ENCODE measurements around the gene CYFIP2. TPM values are rescaled to one million over a fixed set of nuclear protein-coding genes. Genes with fewer than 3 reads are reported as not detected.

The CYFIP2 gene
- total RNA-seq, 1 experiment from 2014 or later = 95.3 TPM

DNA sequence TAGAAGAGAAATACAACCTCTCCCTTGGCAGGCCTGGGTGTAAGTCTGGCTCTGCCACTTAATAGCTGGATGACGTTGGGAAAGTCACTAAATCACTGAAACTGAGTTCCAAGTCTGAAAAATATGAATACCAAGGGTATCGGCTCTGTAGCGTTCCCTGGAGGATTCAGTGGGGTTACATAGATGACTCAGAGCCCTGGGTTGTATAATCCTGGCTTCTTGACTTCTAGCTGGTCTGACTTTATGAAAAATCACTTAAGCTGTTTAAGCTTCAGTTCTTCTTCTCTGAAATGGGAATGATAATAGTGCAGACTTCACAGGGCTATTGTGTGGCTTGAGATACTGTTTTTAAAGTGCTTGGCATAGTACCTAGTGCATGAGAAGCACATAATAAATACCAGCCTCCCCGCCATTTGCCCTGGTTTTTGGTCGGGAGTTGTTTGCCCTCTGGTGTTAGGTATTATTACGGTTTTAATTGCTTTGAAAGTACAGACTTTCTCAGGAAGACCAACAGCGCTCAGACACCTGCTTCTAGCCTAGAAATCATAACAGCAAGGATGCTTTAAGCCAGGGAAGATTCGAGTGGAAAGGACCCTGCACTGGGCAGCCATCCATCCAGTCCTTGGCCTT lies 43.0 kb downstream of the CYFIP2 start (continued):
- TF ChIP-seq, protein P1, sequence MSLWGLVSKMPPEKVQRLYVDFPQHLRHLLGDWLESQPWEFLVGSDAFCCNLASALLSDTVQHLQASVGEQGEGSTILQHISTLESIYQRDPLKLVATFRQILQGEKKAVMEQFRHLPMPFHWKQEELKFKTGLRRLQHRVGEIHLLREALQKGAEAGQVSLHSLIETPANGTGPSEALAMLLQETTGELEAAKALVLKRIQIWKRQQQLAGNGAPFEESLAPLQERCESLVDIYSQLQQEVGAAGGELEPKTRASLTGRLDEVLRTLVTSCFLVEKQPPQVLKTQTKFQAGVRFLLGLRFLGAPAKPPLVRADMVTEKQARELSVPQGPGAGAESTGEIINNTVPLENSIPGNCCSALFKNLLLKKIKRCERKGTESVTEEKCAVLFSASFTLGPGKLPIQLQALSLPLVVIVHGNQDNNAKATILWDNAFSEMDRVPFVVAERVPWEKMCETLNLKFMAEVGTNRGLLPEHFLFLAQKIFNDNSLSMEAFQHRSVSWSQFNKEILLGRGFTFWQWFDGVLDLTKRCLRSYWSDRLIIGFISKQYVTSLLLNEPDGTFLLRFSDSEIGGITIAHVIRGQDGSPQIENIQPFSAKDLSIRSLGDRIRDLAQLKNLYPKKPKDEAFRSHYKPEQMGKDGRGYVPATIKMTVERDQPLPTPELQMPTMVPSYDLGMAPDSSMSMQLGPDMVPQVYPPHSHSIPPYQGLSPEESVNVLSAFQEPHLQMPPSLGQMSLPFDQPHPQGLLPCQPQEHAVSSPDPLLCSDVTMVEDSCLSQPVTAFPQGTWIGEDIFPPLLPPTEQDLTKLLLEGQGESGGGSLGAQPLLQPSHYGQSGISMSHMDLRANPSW (CRISPR knock-in tag; conservative IDR thresholded peaks at IDR 0.05; ENCODE audit: low read depth) = no peak

DNA sequence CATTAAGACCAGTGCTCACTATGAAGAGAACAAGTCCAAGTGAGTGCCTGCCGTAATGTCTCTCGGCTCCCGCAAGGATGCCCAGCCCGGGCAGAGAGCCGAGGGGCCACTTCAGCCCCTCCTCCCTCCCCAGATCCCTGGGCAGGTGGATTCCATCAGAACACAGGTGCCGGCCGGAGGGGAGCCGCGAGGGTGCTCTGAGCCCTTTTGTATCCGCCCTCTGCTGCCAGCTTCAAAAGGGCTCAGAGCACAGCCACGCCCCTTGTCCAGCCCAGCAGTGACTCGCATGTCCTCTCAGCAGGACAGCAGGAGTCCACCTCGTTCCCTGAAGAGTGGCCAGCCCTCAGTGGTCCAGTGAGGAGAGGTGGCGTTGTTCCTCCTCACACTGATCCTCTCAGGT lies 43.9 kb downstream of the CYFIP2 start:
- no peak for DNase-seq (ENCODE audit: low spot score)
- no peaks in the 10 kb centered on the region for H3K9me3 Mint-ChIP-seq
- no peak overlapping the region for H3K27ac Mint-ChIP-seq
- CTCF ChIA-PET = no interaction called here
- H3K4me3 Mint-ChIP-seq = no peak overlapping the region
- H3K27me3 Mint-ChIP-seq (ENCODE audit: low read depth) = no peaks in the 10 kb centered on the region
- TF ChIP-seq, protein P1 (CRISPR knock-in tag; conservative IDR thresholded peaks at IDR 0.05; ENCODE audit: low read depth) = no peak
- TF ChIP-seq, protein P2, sequence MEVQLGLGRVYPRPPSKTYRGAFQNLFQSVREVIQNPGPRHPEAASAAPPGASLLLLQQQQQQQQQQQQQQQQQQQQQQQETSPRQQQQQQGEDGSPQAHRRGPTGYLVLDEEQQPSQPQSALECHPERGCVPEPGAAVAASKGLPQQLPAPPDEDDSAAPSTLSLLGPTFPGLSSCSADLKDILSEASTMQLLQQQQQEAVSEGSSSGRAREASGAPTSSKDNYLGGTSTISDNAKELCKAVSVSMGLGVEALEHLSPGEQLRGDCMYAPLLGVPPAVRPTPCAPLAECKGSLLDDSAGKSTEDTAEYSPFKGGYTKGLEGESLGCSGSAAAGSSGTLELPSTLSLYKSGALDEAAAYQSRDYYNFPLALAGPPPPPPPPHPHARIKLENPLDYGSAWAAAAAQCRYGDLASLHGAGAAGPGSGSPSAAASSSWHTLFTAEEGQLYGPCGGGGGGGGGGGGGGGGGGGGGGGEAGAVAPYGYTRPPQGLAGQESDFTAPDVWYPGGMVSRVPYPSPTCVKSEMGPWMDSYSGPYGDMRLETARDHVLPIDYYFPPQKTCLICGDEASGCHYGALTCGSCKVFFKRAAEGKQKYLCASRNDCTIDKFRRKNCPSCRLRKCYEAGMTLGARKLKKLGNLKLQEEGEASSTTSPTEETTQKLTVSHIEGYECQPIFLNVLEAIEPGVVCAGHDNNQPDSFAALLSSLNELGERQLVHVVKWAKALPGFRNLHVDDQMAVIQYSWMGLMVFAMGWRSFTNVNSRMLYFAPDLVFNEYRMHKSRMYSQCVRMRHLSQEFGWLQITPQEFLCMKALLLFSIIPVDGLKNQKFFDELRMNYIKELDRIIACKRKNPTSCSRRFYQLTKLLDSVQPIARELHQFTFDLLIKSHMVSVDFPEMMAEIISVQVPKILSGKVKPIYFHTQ (CRISPR knock-in tag; IDR thresholded peaks at IDR 0.05) = no peak
- POLR2A ChIA-PET = no interaction called here
- peaks cover 14% of the 10 kb centered on the region for H3K36me3 Mint-ChIP-seq
- no peaks in the 10 kb centered on the region for H3K4me1 Mint-ChIP-seq
- ATAC-seq = no peak; the same call in 1 of the 2 replicates

DNA sequence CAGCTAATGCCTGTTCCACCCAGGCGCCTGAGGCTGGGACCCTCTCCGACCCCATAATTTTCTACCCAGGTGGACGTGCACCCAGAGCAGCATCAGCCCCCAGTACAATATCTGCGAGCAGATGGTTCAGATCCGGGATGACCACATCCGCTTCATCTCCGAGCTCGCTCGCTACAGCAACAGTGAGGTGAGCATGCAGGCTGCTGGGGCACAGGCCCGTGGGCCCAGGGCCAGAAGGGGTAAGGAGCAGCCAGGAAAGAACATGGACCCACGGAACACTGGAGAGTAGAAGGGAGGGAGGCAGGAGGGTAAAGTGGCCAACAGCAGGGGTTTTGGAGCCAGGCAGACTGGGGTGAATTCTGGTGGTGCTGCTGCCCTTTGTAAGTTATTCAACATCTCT lies 45.7 kb downstream of the CYFIP2 start:
- Mint-ChIP-seq H3K27ac (no peak overlapping the region), H3K4me3 (no peak overlapping the region), H3K4me1 (no peaks in the 10 kb centered on the region), H3K27me3 (ENCODE audit: low read depth) (no peaks in the 10 kb centered on the region), H3K36me3 (peaks cover 15% of the 10 kb centered on the region), H3K9me3 (no peaks in the 10 kb centered on the region)
- ChIA-PET POLR2A (no interaction called here), CTCF (interaction anchor here (1.8 kb wide), 1 partner anchor 31 kb away, joined by 6 read pairs; no protein-coding TSS in a partner anchor)
- no peak for ATAC-seq
- DNase-seq (ENCODE audit: low spot score) = no peak
- TF ChIP-seq, protein P3, sequence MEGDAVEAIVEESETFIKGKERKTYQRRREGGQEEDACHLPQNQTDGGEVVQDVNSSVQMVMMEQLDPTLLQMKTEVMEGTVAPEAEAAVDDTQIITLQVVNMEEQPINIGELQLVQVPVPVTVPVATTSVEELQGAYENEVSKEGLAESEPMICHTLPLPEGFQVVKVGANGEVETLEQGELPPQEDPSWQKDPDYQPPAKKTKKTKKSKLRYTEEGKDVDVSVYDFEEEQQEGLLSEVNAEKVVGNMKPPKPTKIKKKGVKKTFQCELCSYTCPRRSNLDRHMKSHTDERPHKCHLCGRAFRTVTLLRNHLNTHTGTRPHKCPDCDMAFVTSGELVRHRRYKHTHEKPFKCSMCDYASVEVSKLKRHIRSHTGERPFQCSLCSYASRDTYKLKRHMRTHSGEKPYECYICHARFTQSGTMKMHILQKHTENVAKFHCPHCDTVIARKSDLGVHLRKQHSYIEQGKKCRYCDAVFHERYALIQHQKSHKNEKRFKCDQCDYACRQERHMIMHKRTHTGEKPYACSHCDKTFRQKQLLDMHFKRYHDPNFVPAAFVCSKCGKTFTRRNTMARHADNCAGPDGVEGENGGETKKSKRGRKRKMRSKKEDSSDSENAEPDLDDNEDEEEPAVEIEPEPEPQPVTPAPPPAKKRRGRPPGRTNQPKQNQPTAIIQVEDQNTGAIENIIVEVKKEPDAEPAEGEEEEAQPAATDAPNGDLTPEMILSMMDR (IDR thresholded peaks at IDR 0.05) = no peak
- TF ChIP-seq SMAD3 (CRISPR knock-in tag; IDR thresholded peaks at IDR 0.05; ENCODE audit: borderline replicate concordance) (no peak), IRF2 (CRISPR knock-in tag; IDR thresholded peaks at IDR 0.05; ENCODE audit: borderline replicate concordance, low read depth) (no peak), FOXJ3 (CRISPR knock-in tag; IDR thresholded peaks at IDR 0.05; ENCODE audit: borderline replicate concordance) (no peak), MXD4 (CRISPR knock-in tag; IDR thresholded peaks at IDR 0.05; ENCODE audit: borderline replicate concordance) (no peak), FOXP1 (CRISPR knock-in tag; IDR thresholded peaks at IDR 0.05; ENCODE audit: borderline replicate concordance) (no peak), RORB (CRISPR knock-in tag; IDR thresholded peaks at IDR 0.05) (no peak), TP53 (CRISPR knock-in tag; IDR thresholded peaks at IDR 0.05) (no peak), ZNF121 (CRISPR knock-in tag; IDR thresholded peaks at IDR 0.05) (no peak), NR3C1 (CRISPR knock-in tag; conservative IDR thresholded peaks at IDR 0.05; ENCODE audit: low read depth) (no peak), SMAD4 (CRISPR knock-in tag; IDR thresholded peaks at IDR 0.05) (no peak)
- TF ChIP-seq, protein P4, sequence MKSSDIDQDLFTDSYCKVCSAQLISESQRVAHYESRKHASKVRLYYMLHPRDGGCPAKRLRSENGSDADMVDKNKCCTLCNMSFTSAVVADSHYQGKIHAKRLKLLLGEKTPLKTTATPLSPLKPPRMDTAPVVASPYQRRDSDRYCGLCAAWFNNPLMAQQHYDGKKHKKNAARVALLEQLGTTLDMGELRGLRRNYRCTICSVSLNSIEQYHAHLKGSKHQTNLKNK (CRISPR knock-in tag; IDR thresholded peaks at IDR 0.05) = no peak
- TF ChIP-seq, protein P5, sequence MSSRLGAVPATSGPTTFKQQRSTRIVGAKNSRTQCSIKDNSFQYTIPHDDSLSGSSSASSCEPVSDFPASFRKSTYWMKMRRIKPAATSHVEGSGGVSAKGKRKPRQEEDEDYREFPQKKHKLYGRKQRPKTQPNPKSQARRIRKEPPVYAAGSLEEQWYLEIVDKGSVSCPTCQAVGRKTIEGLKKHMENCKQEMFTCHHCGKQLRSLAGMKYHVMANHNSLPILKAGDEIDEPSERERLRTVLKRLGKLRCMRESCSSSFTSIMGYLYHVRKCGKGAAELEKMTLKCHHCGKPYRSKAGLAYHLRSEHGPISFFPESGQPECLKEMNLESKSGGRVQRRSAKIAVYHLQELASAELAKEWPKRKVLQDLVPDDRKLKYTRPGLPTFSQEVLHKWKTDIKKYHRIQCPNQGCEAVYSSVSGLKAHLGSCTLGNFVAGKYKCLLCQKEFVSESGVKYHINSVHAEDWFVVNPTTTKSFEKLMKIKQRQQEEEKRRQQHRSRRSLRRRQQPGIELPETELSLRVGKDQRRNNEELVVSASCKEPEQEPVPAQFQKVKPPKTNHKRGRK (CRISPR knock-in tag; IDR thresholded peaks at IDR 0.05; ENCODE audit: borderline replicate concordance) = no peak
- TF ChIP-seq, protein P6, sequence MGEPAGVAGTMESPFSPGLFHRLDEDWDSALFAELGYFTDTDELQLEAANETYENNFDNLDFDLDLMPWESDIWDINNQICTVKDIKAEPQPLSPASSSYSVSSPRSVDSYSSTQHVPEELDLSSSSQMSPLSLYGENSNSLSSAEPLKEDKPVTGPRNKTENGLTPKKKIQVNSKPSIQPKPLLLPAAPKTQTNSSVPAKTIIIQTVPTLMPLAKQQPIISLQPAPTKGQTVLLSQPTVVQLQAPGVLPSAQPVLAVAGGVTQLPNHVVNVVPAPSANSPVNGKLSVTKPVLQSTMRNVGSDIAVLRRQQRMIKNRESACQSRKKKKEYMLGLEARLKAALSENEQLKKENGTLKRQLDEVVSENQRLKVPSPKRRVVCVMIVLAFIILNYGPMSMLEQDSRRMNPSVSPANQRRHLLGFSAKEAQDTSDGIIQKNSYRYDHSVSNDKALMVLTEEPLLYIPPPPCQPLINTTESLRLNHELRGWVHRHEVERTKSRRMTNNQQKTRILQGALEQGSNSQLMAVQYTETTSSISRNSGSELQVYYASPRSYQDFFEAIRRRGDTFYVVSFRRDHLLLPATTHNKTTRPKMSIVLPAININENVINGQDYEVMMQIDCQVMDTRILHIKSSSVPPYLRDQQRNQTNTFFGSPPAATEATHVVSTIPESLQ (CRISPR knock-in tag; IDR thresholded peaks at IDR 0.05) = no peak
- TF ChIP-seq, protein P7, sequence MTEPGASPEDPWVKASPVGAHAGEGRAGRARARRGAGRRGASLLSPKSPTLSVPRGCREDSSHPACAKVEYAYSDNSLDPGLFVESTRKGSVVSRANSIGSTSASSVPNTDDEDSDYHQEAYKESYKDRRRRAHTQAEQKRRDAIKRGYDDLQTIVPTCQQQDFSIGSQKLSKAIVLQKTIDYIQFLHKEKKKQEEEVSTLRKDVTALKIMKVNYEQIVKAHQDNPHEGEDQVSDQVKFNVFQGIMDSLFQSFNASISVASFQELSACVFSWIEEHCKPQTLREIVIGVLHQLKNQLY (CRISPR knock-in tag; IDR thresholded peaks at IDR 0.05) = no peak

All from WTC11 (cell line).